Activated CD8-positive, alpha-beta T cell treated with anti-CD3 and anti-CD28 coated beads for 36 hours (primary cell): ENCODE measurements around the gene POGZ. TPM values are rescaled to one million over a fixed set of nuclear protein-coding genes. Genes with fewer than 3 reads are reported as not detected.

Experiments
- ATAC-seq: fragments of 200-7000 bp; cut with Tn5 transposase; one replicate; pipeline ENCODE4 v1.10.0; 2021; ENCODE audit warnings: mild to moderate bottlenecking, moderate library complexity
- CTCF ChIA-PET: fragments of 350-600 bp; sonication (Branson Sonifier 250); formaldehyde crosslinking; loops from one replicate; lab custom pipeline; 2021; ENCODE audit warnings: antibody characterized with exemption; lab: Charles Lee
- POLR2A ChIA-PET: fragments of 350-600 bp; sonication (Branson Sonifier 250); formaldehyde crosslinking; loops from one replicate; lab custom pipeline; 2021; ENCODE audit warnings: antibody characterized with exemption; lab: Charles Lee
- DNase-seq: peaks from one replicate; pipeline ENCODE4 v3.0.0-alpha.2; 2020
- H3K27ac Mint-ChIP-seq: one replicate; pipeline ENCODE4 v1.8.0; 2021; ENCODE audit warnings: mild to moderate bottlenecking, mixed read lengths
- H3K27me3 Mint-ChIP-seq: one replicate; pipeline ENCODE4 v1.8.0; 2021; ENCODE audit warnings: mixed read lengths
- H3K36me3 Mint-ChIP-seq: one replicate; pipeline ENCODE4 v1.8.0; 2021; ENCODE audit warnings: low read depth, mixed read lengths
- H3K4me1 Mint-ChIP-seq: one replicate; pipeline ENCODE4 v1.8.0; 2021; ENCODE audit warnings: low read depth, mixed read lengths
- H3K4me3 Mint-ChIP-seq: one replicate; pipeline ENCODE4 v1.8.0; 2021; ENCODE audit warnings: mild to moderate bottlenecking, moderate library complexity, mixed read lengths
- H3K9me3 Mint-ChIP-seq: one replicate; pipeline ENCODE4 v1.8.0; 2021; ENCODE audit warnings: mixed read lengths
- CTCF ChIP-seq: fragments of 200-600 bp; IDR thresholded peaks from one replicate; pipeline ENCODE4 v1.8.0; 2022; ENCODE audit warnings: antibody characterized with exemption, mild to moderate bottlenecking
- intact Hi-C: fragments of 100-400 bp; cut with micrococcal nuclease; formaldehyde crosslinking; loops from one replicate; pipeline ENCODE4 v1.10.0; 2022
- total RNA-seq, 2 experiments: library from RNA; stranded (reverse); gene quantifications; one replicate each; pipeline ENCODE4 v1.2.3, GENCODE V29; 2021

Gene POGZ
- total RNA-seq, 2 experiments from 2014 or later: 69.0 to 70.6 TPM

GRCh38 chr1:151362308-151363155 lies 96.8 kb downstream of the POGZ start:
- CTCF ChIA-PET: no interaction called here
- intact Hi-C loops: no loop called here
- Mint-ChIP-seq H3K4me1 (no peaks in the 10 kb centered on the region), H3K9me3 (peaks cover 12% of the 10 kb centered on the region), H3K27me3 (no peaks in the 10 kb centered on the region), H3K36me3 (no peaks in the 10 kb centered on the region), H3K27ac (no peak overlapping the region), H3K4me3 (no peak overlapping the region)
- TF ChIP-seq CTCF: no peak
- ATAC-seq: no peak
- POLR2A ChIA-PET: no interaction called here
- no peak for DNase-seq

- Mint-ChIP-seq H3K9me3 (peaks cover 12% of the 10 kb centered on the region), H3K27me3 (no peaks in the 10 kb centered on the region), H3K27ac (no peak overlapping the region), H3K4me1 (no peaks in the 10 kb centered on the region), H3K4me3 (no peak overlapping the region), H3K36me3 (no peaks in the 10 kb centered on the region)
- ChIA-PET POLR2A (no interaction called here), CTCF (no interaction called here)
- intact Hi-C loops: no loop called here
- TF ChIP-seq CTCF: no peak
- ATAC-seq (no peak), DNase-seq (no peak)
Observed at GRCh38 chr1:151361883-151362282, 97.4 kb downstream of the POGZ start.

- intact Hi-C loops: no loop called here
- Mint-ChIP-seq H3K27ac (no peak overlapping the region), H3K4me3 (no peak overlapping the region), H3K4me1 (no peaks in the 10 kb centered on the region), H3K27me3 (no peaks in the 10 kb centered on the region), H3K9me3 (peaks cover 3% of the 10 kb centered on the region), H3K36me3 (no peaks in the 10 kb centered on the region)
- DNase-seq (no peak), ATAC-seq (no peak)
- no peak for TF ChIP-seq CTCF
- ChIA-PET CTCF (interaction anchor here (0.8 to 2.4 kb wide), 4 partner anchors 8 to 200 kb away, joined by 3 to 13 read pairs (median 4); partner anchors contain the start of gene TNFAIP8L2), POLR2A (no interaction called here)
Observed at GRCh38 chr1:151356696-151357095, 102.6 kb downstream of the POGZ start.

Other genes starting within 250 kb of the POGZ start
- 100 to 1,000 TPM; 203 to 214 TPM for gene PSMD4, start 204.8 kb downstream of the POGZ start, total RNA-seq
- 10 to 100 TPM; 27.3 to 29.5 TPM for gene ZNF687, start 177.2 kb downstream of the POGZ start, total RNA-seq
- gene PI4KB, start 132.1 kb downstream of the POGZ start, total RNA-seq: 10 to 100 TPM; 46.6 to 47.3 TPM
- gene RFX5, start 112.2 kb downstream of the POGZ start, total RNA-seq: 10 to 100 TPM; 55.6 to 55.7 TPM
- gene SELENBP1, start 86.8 kb downstream of the POGZ start, total RNA-seq: not detected
- gene PSMB4, start 59.9 kb downstream of the POGZ start, total RNA-seq: 100 to 1,000 TPM; 350 to 353 TPM
- 1 to 10 TPM; 1.7 to 1.9 TPM for gene CGN, start 51.9 kb upstream of the POGZ start, total RNA-seq
- 1 to 10 TPM; 1.0 to 1.5 TPM for gene TUFT1, start 80.8 kb upstream of the POGZ start, total RNA-seq
- gene SNX27, start 152.6 kb upstream of the POGZ start, total RNA-seq: 10 to 100 TPM; 27.2 to 29.5 TPM